Activated B cell treated with CpG ODN at 0.5 μM for 24 hours (primary cell): ENCODE data around the gene MPRIP. TPM values are rescaled to one million over a fixed set of nuclear protein-coding genes. Genes with fewer than 3 reads are reported as not detected.

Experiments
- ATAC-seq: fragments of 200-7000 bp; cut with Tn5 transposase; one replicate; pipeline ENCODE4 v1.10.0; 2021; ENCODE audit warnings: low read depth, mild to moderate bottlenecking, moderate library complexity
- CTCF ChIA-PET: fragments of 350-600 bp; sonication (Branson Sonifier 250); formaldehyde crosslinking; loops from one replicate; lab custom pipeline; 2021; ENCODE audit warnings: antibody characterized with exemption; lab: Charles Lee
- POLR2A ChIA-PET: fragments of 350-600 bp; sonication (Branson Sonifier 250); formaldehyde crosslinking; loops from one replicate; lab custom pipeline; 2021; ENCODE audit warnings: antibody characterized with exemption; lab: Charles Lee
- DNase-seq: peaks from one replicate; pipeline ENCODE4 v3.0.0; 2022
- H3K27ac Mint-ChIP-seq: one replicate; pipeline ENCODE4 v1.8.0; 2020; ENCODE audit warnings: mixed read lengths
- H3K27me3 Mint-ChIP-seq: one replicate; pipeline ENCODE4 v1.8.0; 2021; ENCODE audit warnings: mixed read lengths
- H3K36me3 Mint-ChIP-seq: one replicate; pipeline ENCODE4 v1.8.0; 2021; ENCODE audit warnings: low read depth, mixed read lengths
- H3K4me1 Mint-ChIP-seq: one replicate; pipeline ENCODE4 v1.8.0; 2021; ENCODE audit warnings: mixed read lengths
- H3K4me3 Mint-ChIP-seq: one replicate; pipeline ENCODE4 v1.8.0; 2020; ENCODE audit warnings: mild to moderate bottlenecking, mixed read lengths
- H3K9me3 Mint-ChIP-seq: one replicate; pipeline ENCODE4 v1.8.0; 2020; ENCODE audit warnings: mixed read lengths
- intact Hi-C: fragments of 100-400 bp; cut with micrococcal nuclease; formaldehyde crosslinking; loops from one replicate; pipeline ENCODE4 v1.15.1; 2024
- total RNA-seq: library from RNA; stranded (reverse); gene quantifications from 2 replicates; pipeline ENCODE4 v1.2.3, GENCODE V29; 2022
- TF ChIP-seq, protein P1 (sequence below): fragments of 200-600 bp; IDR thresholded peaks from one replicate; pipeline ENCODE4 v1.8.0; 2022; ENCODE audit warnings: antibody characterized with exemption, mild to moderate bottlenecking

The MPRIP gene
- total RNA-seq, 1 donor from 2014 or later, result 231 TPM

GRCh38 chr17:17164156-17164555 lies 121.9 kb downstream of the MPRIP start:
- no peak overlapping the region for H3K27ac Mint-ChIP-seq
- ATAC-seq, result no peak
- no peaks in the 10 kb centered on the region for H3K4me1 Mint-ChIP-seq
- POLR2A ChIA-PET, result no interaction called here
- H3K27me3 Mint-ChIP-seq, result no peaks in the 10 kb centered on the region
- H3K9me3 Mint-ChIP-seq, result no peaks in the 10 kb centered on the region
- H3K36me3 Mint-ChIP-seq, result peaks cover 95% of the 10 kb centered on the region
- no peak overlapping the region for H3K4me3 Mint-ChIP-seq
- no peak for DNase-seq
- intact Hi-C loops, result no loop called here
- TF ChIP-seq, protein P1, sequence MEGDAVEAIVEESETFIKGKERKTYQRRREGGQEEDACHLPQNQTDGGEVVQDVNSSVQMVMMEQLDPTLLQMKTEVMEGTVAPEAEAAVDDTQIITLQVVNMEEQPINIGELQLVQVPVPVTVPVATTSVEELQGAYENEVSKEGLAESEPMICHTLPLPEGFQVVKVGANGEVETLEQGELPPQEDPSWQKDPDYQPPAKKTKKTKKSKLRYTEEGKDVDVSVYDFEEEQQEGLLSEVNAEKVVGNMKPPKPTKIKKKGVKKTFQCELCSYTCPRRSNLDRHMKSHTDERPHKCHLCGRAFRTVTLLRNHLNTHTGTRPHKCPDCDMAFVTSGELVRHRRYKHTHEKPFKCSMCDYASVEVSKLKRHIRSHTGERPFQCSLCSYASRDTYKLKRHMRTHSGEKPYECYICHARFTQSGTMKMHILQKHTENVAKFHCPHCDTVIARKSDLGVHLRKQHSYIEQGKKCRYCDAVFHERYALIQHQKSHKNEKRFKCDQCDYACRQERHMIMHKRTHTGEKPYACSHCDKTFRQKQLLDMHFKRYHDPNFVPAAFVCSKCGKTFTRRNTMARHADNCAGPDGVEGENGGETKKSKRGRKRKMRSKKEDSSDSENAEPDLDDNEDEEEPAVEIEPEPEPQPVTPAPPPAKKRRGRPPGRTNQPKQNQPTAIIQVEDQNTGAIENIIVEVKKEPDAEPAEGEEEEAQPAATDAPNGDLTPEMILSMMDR, result no peak
- CTCF ChIA-PET, result no interaction called here

DNA sequence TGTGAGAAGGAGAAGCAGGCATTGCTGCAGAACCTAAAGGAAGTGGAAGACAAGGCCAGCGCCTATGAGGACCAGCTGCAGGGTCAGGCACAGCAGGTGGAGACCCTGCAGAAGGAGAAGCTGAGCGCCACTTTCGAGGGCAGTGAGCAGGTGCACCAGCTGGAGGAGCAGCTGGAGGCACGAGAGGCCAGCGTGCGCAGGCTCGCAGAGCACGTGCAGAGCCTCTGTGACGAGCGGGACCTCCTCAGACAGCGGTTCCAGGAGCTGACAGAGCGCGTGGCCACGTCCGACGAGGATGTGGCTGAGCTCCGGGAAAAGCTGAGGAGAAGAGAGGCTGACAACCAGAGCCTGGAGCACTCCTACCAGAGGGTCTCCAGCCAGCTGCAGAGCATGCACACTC lies 122.4 kb downstream of the MPRIP start:
- no peak for DNase-seq
- Mint-ChIP-seq H3K36me3 (peaks cover 95% of the 10 kb centered on the region), H3K27ac (no peak overlapping the region), H3K27me3 (no peaks in the 10 kb centered on the region), H3K4me3 (no peak overlapping the region), H3K9me3 (no peaks in the 10 kb centered on the region), H3K4me1 (no peaks in the 10 kb centered on the region)
- TF ChIP-seq, protein P1, result no peak
- intact Hi-C loops, result no loop called here
- POLR2A ChIA-PET, result no interaction called here
- CTCF ChIA-PET, result no interaction called here
- ATAC-seq, result no peak

GRCh38 chr17:17165666-17166308 lies 123.5 kb downstream of the MPRIP start:
- POLR2A ChIA-PET, result no interaction called here
- no peaks in the 10 kb centered on the region for H3K27me3 Mint-ChIP-seq
- no peak overlapping the region for H3K27ac Mint-ChIP-seq
- CTCF ChIA-PET, result no interaction called here
- DNase-seq, result no peak
- TF ChIP-seq, protein P1, result no peak
- peaks cover 88% of the 10 kb centered on the region for H3K36me3 Mint-ChIP-seq
- ATAC-seq, result no peak
- intact Hi-C loops, result no loop called here
- H3K4me1 Mint-ChIP-seq, result no peaks in the 10 kb centered on the region
- H3K9me3 Mint-ChIP-seq, result no peaks in the 10 kb centered on the region
- no peak overlapping the region for H3K4me3 Mint-ChIP-seq

DNA sequence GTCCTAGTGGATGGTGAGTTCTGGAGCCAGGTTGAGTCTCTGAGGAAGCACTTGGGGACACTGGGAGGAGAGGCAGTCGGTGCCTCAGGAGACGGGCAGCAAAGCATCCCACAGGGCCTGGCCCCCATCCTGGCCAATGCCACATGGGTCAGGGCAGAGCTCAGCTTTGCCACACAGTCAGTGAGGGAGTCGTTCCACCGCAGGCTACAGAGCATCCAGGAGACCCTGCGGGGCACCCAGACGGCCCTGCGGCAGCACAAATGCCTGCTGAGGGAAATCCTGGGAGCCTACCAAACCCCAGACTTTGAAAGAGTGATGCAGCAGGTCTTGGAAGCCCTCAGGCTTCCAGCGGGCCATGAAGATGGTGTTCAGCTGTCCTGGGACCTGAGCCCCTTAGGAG lies 124.2 kb downstream of the MPRIP start:
- no peak overlapping the region for H3K4me3 Mint-ChIP-seq
- DNase-seq, result no peak
- no peak for ATAC-seq
- intact Hi-C loops, result no loop called here
- no peaks in the 10 kb centered on the region for H3K27me3 Mint-ChIP-seq
- H3K4me1 Mint-ChIP-seq, result no peaks in the 10 kb centered on the region
- ChIA-PET CTCF (no interaction called here), POLR2A (no interaction called here)
- H3K9me3 Mint-ChIP-seq, result no peaks in the 10 kb centered on the region
- TF ChIP-seq, protein P1, result no peak
- no peak overlapping the region for H3K27ac Mint-ChIP-seq
- peaks cover 87% of the 10 kb centered on the region for H3K36me3 Mint-ChIP-seq

DNA sequence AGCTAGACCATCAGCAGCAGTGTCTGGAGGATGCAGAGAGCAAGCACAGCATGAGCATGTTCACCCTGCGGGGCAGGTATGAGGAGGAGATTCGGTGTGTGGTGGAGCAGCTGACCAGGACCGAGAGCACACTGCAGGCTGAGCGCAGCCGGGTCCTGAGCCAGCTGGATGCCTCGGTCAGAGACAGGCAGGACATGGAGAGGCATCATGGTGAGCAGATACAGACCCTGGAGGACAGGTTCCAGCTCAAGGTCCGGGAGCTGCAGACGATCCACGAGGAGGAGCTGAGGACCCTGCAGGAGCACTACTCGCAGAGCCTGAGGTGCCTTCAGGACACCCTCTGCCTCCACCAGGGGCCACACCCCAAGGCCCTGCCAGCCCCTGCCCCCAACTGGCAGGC lies 125.1 kb downstream of the MPRIP start:
- ChIA-PET CTCF (no interaction called here), POLR2A (interaction anchor here (0.8 kb wide), 1 partner anchor 70 kb away, joined by 3 read pairs; the partner anchor contains the start of gene FLCN)
- TF ChIP-seq, protein P1, result no peak
- ATAC-seq, result no peak
- H3K36me3 Mint-ChIP-seq, result peaks cover 85% of the 10 kb centered on the region
- H3K4me3 Mint-ChIP-seq, result no peak overlapping the region
- DNase-seq, result no peak
- no peak overlapping the region for H3K27ac Mint-ChIP-seq
- intact Hi-C loops, result no loop called here
- no peaks in the 10 kb centered on the region for H3K4me1 Mint-ChIP-seq
- no peaks in the 10 kb centered on the region for H3K9me3 Mint-ChIP-seq
- no peaks in the 10 kb centered on the region for H3K27me3 Mint-ChIP-seq
